ENCODE data around the gene GSG1L.
"Not testable (repeated sequence)": the region's sequence is repeated elsewhere in the genome, so short reads cannot be mapped to it uniquely, and the experiment has no call there.

The GSG1L gene

DNA sequence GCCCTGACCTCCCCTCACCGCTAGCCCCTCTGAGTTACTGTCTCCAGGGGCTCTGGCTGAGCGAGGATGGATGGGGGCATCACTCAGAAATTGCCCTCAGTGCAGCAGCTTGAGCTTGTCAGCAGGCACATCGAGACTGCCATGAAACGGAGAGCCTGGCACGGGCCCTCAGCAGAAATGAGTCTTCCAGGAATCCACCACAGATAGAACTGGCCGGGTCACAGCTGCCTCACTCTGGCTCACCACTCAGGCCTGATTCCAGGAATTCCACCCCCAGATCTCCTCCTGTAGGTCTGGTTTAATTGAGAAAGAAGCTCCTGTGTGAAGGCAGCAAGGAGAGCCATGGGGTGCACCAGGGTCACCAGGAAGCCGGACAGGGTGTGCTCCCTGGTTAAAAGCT lies 85.5 kb downstream of the GSG1L start:
- no peak for DNase-seq

DNA sequence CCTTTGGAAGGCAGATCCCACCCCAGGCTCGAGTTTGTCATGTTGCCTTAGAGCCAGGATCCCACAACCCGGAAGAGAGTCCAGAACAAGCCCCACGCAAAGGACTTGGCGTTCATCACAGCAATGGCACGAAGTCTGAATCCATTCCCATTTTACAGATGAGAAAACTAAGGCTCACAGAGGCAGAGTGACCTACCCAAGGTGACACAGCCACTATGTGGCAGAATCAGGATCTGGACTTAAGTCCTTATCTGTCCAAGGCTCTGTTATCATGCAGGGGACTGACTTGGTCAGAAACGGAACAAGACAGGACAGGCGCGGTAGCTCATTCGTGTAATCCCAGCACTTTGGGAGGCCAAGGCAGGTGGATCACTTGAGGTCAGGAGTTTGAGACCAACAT lies 86.5 kb downstream of the GSG1L start:
- DNase-seq = no peak

DNA sequence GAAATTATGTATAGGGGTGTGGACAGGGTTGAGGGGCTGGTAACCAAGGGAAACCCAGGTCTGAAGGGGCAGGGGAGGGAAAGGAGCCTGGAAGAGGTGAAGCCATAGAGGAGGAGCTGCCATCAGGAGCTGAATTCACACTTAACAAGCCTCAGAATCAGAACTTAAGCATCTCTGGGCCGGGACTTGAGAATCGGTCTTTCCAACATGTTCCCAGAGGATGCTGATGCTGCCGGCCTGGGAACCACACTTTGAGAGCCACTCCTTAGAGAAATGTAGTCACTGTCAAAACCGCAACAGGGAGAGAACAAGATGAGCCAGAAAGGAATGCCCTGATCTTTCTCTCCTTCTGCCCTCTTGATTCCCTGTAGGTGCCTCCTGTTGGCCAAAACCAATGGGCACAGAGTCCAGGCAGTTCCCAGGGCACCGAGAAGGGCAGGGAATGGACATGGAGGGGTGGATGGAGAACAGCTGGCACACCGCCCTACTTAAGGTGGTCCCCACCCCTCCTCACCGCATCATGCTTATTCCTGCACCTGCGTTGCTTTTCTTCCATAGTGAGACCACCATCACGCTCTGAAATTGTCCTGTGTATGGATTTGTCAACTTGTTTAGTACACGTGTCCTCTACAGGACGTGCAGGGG lies 88.5 kb downstream of the GSG1L start:
- DNase-seq = no peak

DNA sequence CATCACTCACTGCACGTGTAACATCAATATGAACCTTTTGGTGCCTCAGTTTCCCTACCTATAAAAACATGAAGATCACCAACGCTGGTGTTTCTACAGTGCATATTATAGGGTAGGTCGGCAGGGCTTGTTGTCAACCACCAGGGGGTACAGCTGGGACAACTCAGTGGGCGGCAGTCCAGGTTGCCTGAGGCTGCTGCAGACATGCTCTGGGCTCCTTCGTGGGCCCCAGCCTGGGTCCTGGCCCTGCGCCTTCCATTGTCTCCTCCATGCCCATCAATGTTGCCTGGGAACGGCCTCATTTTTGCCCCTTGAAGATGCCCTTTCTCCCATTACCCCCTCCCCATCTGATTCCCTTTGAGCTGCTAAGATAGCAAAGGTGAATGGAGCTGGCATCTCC lies 89.8 kb downstream of the GSG1L start:
- no peak for DNase-seq

DNA sequence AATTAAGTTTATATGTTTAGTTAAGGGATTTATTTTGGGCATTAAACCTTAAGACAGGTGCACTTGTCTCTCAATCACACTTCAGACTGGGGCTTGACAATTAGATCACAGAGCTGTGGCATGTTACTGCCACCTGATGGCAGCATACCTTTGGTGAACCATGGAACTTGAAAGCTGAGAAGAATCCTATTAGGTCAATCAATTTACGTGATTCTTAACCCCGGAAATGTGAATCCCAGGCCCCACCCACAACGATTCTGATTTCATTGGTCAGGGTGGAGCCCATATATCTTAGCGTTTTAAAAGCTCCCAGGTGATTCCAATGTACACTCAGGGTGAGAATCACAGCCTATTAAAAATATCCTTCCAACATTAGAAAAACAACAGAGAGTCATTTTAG lies 91.0 kb downstream of the GSG1L start:
- no peak for DNase-seq

DNA sequence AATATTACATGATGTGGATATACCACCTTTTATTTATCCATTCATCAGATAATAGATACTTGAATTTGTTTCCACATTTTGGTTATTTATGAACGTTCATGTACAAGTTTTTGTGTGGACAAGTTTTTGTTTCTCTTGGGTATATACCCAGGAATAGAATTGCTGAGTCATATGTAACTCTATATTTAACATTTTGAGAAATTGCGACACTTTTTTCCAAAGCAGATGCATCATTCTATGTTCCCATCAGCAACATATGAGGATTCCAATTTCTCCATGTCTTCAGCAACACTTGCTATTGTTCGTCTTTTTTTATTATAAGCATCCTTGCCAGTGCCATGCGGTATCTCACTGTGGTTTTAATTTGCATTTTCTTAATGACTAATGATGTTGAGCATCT lies 93.9 kb downstream of the GSG1L start:
- DNase-seq = no peak

DNA sequence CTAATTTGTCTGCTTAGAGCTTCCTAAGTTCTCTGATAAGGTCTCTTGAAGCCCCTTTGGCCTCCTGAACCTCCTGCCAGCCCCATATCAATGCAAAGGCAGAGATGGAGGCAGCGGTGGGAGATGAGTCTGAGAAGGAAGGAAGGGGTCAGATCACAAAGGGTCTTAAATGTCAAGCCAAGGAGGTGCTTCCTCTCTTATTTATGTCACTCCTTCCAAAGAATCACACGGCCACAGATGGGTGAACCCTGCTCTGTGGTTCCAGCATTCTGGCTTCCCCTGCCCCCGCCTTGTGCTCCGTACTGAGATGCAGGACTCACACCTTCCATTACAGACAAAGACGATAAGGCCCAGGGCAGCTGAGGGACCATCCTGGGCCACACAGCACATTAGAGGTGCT lies 96.3 kb downstream of the GSG1L start:
- DNase-seq = no peak

DNA sequence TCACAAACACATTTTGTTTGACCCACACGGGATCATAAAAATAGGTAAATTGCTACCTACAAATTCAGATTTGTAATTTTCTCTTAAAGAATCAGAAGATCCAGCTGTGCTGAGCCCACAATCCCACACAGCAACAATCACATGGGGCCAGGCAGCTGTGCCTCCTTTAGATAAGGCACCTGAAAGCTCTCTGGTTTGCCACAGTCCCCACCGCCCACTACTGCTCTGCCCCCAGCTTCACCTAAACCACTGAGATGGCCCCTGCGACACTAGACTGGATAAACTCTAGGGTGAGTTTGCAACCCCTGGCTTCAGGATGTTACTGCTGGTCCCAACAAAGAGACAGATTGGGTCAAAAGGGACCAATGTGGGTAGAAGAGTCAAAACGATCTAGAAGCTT lies 96.8 kb downstream of the GSG1L start:
- no peak for DNase-seq

DNA sequence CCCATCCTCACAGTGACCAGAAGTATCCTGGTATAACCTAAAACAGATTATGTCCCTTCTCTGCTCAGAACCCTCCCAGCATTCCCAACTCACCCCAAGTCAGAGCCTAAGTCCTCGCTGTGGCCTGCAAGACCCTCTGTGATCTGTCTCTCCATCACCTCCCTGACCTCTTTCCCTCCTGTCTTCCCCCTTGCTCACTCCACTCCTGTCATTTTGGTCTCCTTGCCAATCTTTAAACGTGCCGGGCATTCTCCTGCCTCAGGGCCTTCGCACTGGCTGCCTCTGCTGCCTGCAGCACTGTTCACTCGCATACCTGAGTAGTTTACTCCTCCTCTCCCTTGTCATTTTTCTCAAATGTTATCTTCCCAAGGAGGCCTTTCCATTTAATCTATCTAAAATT lies 97.7 kb downstream of the GSG1L start:
- no peak for DNase-seq

DNA sequence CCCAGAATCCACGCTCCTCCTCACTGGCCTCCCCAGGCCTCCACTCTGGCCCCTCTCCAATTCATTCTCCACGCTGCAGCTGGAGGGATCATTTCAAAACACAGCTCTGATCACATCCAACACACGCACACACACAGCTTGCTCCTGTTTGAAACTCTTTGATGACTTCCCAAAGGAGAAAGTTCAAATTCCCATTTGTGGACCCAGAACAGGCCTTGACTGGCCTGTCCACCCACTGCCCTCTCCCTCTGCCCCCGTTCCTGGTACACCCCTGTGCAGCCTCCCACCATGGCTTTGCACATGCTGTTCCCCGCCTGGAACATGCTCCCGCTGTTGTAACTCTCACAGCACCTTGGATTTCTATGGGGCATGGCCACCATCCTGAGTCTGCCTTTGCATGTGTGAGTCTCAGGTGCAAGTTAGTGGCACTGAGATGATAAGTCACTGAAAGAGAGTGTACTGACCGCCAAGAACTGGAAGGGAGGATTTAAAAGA lies 100.0 kb downstream of the GSG1L start:
- DNase-seq = no peak

DNA sequence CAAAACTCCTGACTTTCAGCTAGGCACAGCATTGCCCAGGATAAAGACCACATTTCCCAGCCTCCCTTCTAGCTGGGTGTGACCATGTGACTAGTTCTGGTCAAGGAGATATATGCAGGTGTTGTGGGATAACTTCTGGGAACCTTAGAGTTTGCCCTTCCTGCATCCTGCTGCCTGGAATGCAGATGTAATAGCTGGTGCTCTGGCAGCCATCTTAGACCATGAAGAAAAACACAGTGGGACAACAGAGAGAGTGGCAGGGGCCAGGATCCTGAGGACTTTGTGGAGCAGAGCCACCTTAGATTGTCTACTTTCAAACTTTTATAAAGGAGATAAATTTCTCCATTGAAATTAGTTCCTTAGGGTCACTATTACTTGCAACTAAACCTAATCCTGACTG lies 101.3 kb downstream of the GSG1L start:
- DNase-seq = no peak

DNA sequence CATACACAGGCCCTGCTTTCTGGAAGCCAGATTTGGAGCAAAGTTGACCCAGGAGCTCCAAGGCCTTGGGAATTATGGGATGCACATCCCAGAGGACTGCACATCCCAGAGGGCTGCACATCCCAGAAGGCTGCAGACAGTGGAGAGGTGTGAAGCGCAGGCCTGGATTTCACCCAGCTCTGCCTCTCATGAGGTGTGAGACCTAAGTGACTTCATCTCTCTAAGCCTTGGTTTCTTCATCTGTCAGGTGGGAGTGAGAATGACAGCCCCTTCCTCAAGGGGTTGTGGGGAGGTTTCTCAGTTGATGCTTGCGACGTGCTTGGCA lies 102.3 kb downstream of the GSG1L start:
- DNase-seq = no peak

DNA sequence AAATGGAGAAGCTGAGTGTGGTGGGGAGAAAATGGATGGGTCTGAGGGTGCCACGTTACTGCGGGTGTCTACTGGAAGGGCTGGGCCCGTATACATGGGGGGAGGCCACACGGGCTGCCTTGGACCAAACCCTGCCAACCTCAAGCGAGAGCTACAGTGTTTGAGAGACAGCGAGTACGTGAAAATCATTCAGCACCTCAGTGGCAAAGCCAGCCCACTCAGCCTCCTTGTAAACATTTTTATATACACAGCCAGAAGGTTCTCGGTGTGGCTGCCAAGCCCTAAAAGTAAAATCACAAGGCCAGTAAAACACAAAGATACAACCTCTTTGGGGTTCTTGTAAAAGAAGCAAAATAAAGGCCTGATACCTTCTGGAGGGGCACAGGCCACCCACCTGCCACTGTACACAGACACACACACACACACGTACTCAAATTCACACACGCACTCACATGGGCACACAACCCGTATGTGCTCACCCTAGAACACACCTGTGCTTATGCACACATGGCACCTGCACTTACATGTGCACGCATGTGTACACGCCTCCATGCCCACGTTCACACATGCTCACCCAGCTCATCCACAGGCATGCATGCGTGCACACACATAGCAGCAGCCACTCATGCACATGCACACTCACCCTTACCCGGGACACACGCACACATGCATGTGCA lies 102.8 kb downstream of the GSG1L start:
- DNase-seq = no peak

DNA sequence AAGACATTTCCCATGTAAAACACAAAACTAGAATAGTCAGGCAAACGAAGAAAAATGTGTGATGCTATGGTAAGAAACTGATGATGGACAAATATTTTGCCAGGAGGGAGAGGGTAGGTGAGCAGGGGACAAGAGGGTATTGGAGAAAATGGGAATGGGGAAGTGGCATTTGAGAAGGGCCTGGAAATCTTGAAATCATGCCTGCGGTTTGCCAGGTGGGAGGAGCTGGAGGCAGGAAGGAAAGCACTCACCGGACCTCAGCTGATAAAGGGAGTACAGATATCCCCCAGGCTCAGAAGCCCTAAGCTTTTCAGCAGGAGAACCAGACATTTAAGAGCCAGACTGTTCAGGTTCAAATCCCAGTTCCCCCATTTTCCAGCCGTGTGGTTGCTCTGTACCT lies 103.6 kb downstream of the GSG1L start:
- no peak for DNase-seq

DNA sequence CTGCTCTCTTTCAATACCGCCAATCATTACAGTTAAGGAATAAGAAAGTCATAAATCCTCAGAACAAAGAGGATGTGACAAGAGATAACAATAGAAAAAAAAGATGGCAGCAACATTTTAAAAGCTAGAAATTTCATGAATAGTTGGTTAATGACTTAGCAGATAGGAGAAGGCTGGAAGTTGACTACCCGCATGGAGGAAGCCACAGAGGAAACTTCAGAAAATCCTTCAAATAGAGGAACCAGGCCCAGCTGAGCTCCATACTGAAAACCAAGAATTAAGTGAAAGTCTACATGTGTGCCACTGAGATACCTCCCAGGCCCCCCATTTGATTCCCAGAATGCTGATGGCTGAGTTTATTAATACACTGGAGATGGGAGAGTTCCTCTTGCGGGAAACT lies 109.3 kb downstream of the GSG1L start:
- no peak for DNase-seq

DNA sequence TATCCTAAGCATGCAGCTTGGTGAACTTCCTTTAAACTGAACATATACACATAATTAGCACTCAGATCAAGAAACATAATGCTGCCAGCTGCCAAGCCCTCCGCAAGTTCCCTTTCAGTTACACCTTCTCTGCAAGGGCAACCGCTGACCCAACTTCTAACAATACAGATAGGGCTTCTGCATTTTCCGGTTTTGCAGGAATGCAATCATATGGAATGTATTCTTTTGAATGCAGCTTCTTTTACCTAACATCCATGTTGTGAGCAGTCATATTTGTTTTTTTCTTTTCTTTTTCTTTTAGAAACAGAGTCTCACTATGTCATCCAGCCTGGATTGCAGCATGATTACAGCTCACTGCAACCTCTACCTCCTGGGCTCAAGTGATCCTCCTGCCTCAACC lies 110.7 kb downstream of the GSG1L start:
- DNase-seq = no peak

DNA sequence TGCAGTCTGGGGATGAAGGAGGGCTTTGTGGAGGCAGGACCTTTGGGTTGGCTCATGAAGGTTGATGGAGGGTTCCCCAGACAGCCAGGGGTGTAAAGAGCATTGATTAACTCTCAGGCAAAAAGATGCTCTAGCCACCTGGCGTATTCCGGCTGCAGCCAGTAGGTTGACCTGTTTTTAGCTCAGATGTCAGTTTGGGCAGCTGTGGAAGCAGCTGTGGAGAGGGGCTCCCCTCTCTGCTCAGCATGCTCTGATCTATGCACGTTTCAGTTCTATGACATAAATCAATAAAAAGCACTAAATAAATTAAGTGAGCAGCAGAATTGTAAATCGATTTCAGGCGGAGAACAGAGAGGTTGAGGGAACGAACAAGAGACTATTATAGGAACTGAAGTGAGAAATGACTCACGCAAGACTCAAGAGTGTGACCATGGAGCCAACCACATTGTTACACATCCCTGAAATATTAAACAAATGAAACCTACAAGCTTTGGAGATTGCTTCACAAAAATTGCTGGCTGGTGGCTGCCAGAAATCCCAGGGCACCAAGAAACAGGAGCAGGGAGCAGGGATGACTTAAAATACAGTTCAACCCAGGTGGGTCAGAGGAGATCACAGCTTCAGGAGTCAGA lies 111.9 kb downstream of the GSG1L start:
- no peak for DNase-seq

DNA sequence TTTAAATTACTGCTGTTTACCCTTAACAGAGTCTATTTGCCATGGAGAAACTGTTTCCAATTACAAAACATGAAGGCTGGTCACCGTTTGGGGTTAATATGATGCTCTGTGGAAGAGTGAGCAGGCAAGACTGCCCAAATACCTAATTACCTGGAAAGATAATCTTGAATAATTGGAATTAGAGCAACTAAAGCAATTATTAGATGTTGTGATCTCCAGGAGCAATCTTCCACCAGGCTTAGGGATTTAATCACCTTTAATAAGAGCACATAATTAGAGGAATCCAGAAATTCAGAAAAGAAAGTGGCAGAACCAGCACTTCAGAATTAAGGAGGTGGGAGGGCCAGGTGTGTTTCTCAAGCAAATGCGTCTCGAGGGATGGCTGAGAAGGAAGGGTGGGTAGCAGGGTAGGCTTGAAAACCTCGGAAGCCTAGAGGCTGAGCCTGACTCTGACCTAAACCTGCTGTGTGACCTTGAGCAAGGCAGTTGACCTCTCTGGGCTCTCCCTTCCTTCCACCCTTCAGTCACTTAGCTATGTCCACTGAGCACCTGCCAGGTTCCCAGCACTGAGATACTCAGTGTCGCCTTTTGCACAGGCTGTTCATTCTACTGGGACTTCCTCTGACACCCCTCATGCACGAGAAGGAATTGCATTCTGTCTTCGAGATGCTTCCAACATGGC lies 113.2 kb downstream of the GSG1L start:
- no peak for DNase-seq

DNA sequence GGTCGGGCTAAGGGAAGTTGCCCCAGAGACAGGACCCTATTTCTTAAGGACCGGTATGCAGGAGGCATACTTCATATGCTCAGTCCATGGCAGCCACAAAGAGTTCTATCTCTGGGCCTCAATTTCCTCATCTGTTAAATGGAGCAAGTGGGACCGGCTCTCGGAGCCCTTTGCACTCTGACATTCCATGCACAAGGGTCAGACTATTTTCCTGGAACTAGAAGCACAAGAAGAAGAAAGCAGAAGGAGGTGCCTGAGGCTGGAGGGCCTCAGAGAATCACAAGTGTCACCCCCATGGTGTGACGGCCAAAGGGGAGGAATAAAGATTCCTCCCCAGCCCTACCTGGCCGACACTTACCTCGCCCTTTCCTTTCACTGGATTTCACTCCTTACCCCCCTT lies 115.8 kb downstream of the GSG1L start:
- no peak for DNase-seq

DNA sequence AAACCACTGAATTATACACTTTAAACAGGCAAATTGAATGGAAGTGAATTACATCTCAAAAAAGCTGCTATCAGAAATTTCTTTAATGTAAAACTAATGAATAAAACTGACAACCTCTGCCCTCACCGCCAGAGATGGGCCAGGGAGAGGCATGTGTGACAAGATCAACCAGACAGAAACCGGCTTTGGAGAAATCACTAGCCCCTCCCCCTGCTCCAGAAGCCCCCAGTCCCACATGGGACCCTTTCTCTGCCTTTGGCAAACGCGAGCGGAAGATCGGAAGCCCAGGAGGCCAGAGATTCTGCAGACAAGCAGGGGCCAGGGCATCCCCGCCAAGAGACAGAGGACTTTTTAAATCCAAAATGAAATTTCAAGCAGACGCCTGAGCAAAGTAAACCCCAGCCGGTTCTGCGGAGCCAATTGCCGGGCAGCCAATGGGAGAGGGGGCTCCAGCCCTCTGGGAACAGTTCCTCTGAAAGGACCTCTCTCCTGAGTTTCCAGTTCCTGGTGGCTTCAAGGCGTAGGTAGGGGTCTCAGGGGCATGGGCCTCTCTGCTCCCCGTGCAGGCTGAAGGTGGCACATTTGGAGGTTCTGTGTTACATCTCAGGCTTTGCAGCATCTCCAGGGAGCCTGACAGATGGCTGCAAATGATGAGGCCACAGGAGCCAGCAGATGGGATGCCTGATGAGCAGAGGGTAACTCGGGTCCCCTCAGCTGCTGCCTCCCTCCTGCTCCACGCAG lies 118.1 kb downstream of the GSG1L start:
- no peak for DNase-seq

DNA sequence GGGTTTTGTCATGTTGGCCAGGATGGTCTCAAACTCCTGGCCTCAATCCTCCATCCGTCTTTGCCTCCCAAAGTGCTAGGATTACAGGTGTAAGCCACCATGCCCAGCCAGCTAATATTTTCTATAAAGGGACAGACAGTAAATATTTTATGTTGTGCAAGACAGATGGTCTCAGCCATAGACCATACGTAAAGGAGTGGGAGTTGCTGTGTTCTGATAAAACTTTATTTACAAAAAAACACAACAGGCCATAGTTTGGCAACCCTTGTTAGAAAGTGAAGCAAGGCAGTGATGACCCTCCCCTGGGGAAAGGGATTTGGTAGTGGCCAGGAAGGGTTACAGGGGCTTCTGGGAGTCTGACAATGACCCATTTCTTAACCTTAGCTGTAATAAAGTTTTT lies 119.7 kb downstream of the GSG1L start:
- DNase-seq = no peak

DNA sequence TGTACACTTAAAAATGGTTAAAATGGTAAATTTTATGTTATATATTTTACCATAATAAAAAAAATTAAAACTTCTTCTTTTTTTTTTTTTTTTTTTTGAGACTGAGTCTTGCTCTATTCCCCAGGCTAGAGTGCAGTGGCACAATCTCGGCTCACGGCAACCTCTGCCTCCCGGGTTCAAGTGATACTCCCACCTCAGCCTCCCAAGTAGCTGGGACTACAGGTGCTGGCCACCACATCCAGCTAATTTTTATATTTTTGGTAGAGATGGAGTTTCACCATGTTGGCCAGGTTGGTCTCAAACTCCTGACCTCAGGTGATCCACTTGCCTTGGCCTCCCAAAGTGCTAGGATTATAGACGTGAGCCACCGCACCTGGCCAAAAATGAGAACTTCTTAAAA lies 121.4 kb downstream of the GSG1L start:
- not testable (repeated sequence) for DNase-seq

DNA sequence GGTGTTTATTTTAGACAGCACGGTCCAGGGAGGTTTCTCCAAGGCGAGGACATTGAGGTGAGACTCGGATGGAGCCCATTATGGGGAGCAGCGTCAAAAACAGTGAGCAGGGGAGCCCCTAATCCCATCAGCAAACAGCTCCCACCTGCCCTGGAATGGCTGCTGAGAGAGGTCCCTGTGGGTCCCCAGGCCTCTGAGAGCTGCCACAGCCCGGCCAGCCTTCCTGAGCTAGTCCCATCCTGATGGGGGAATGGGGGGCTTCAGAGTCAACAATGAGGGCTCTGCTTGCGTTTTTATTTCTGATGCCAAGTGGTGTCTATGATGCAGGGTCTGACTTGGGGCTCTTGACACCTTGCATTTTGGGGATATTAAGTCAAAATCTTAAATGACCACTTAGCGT lies 128.4 kb downstream of the GSG1L start:
- DNase-seq = no peak
